Muscle of leg (tissue), 11 donors: ENCODE measurements around the gene KMO. TPM values are rescaled to one million over a fixed set of nuclear protein-coding genes. Genes with fewer than 3 reads are reported as not detected.

Experiments used
- DNase-seq: peaks from one replicate; pipeline ENCODE4 v3.0.0; 2013
- H3K27ac ChIP-seq: one replicate; pipeline ENCODE4 v1.5.1; 2013; ENCODE audit warnings: mild to moderate bottlenecking, low read length, control low read depth
- H3K27me3 ChIP-seq: one replicate; pipeline ENCODE4 v1.6.1; 2013; ENCODE audit warnings: low read length; ENCODE audit not compliant: control insufficient read depth, insufficient read depth
- H3K36me3 ChIP-seq: one replicate; pipeline ENCODE4 v1.6.1; 2013; ENCODE audit warnings: low read length; ENCODE audit not compliant: control insufficient read depth, insufficient read depth
- H3K4me1 ChIP-seq: one replicate; pipeline ENCODE4 v1.6.1; 2013; ENCODE audit warnings: low read length; ENCODE audit not compliant: control insufficient read depth, insufficient read depth
- H3K4me3 ChIP-seq: one replicate; pipeline ENCODE4 v1.5.1; 2013; ENCODE audit warnings: low read length, control low read depth
- H3K9me3 ChIP-seq: replicated peaks from 2 replicates; pipeline ENCODE4 v1.6.1; 2013; ENCODE audit warnings: low read depth, low read length; ENCODE audit not compliant: control insufficient read depth
- WGBS: methylation state at CpG from one replicate; pipeline ENCODE4 v1.1.5; 2013; ENCODE audit warnings: missing lambda C conversion rate; ENCODE audit not compliant: insufficient coverage; 5-methylcytosine and 5-hydroxymethylcytosine counted together
- polyA plus RNA-seq, 8 donors: library from polyadenylated mRNA; unstranded; fragments of 120-200 nt; gene quantifications; one replicate each; pipeline versions ENCODE4 v1.2.1 to v1.2.3, GENCODE V29; 2013; ENCODE audit warnings: inconsistent platforms in 1 of 8, low replicate concordance in 1 of 8; ENCODE audit not compliant: insufficient read length in 8 of 8, insufficient read depth in 1 of 8
- total RNA-seq: library from RNA; stranded (reverse); fragments of 120-200 nt; gene quantifications from one replicate; pipeline ENCODE4 v1.2.4, GENCODE V29; 2013

Gene KMO
- total and polyA plus RNA-seq, 9 donors, result 0.11 to 0.53 (median 0.23) TPM

DNA sequence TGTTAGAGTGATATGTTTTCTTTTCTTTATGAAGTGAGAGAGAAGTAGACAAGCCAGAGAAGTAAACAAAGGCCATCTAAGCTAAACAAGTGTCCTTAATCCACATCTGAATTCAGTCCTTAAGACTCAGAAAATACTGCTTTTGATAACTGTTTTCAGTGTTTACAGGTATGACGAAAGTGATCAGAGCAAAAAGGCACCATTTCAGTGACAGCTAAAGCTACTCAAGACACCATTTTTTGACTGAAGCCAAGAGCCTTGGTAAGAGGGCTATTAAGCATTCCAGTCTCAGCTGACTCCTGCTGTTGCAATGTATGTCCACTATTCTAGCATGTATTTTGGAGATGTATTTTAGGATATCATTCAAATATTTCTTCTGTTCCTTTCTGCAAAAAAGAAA lies 4.1 kb downstream of the KMO start:
- no peaks in the 10 kb centered on the region for H3K36me3 ChIP-seq
- no peaks in the 10 kb centered on the region for H3K9me3 ChIP-seq
- no peak for DNase-seq
- no peak overlapping the region for H3K4me3 ChIP-seq
- H3K27me3 ChIP-seq, result peaks cover 3% of the 10 kb centered on the region
- no peak overlapping the region for H3K27ac ChIP-seq
- WGBS, result no CpG with 5 or more reads among the region's 1 CpG
- H3K4me1 ChIP-seq, result no peaks in the 10 kb centered on the region

DNA sequence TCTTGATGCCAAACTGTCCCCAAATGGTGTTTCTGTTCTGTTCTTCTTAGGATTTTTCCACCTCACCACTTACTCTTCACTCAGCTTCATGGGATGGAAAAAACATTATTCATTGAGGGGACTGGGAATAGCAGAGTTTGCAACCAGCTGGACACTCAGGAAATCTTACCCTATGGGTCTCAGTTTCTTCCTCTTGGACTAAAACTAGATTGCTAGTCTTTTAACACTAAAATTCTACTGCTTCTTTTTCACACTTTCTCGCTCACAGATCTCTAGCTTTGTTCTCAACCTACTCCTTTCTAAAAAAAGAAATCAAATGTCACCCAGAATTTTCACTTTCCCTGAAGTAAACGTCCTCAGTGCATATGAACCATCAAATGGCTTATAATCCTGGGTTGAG lies 4.8 kb downstream of the KMO start:
- H3K27me3 ChIP-seq, result peaks cover 3% of the 10 kb centered on the region
- WGBS, result 78% methylated on average over 1 of the region's 2 CpGs
- no peak overlapping the region for H3K4me3 ChIP-seq
- DNase-seq, result no peak
- no peak overlapping the region for H3K27ac ChIP-seq
- H3K36me3 ChIP-seq, result no peaks in the 10 kb centered on the region
- no peaks in the 10 kb centered on the region for H3K4me1 ChIP-seq
- H3K9me3 ChIP-seq, result no peaks in the 10 kb centered on the region

DNA sequence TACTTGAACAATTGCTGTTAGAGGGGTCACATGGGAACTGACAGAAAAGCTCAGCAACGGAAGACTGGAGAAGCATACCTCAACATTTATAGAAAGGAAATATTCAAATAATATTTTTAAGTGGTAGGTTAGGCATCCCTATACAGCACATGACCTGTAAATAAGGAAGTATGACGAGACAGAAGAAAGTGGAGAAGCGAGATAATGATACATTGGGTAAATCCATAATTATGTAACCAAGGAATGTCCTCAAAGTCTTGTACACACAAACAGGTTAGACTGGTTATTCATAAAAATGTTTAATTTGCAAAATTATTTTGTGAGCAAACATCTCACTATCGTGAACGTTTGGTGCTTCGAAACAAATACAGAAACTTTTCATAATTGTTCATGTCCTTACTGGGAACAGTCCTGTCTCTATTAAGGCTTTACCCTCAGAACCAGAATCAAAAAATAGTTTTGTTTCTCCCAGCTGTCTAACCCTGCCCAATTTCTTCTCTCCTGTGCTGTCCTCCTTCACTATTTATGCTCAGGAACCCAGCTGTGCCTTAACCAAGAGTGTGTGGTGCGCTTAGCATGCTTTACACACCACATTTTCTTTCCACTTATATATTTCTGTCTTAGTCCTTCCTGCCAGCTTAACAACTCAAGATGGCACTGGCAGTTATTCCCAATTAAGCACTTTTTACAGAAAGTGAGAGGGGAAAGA lies 10.2 kb downstream of the KMO start:
- no peak for DNase-seq
- H3K36me3 ChIP-seq, result no peaks in the 10 kb centered on the region
- H3K4me1 ChIP-seq, result no peaks in the 10 kb centered on the region
- H3K27me3 ChIP-seq, result no peaks in the 10 kb centered on the region
- H3K9me3 ChIP-seq, result no peaks in the 10 kb centered on the region
- WGBS, result 90% methylated on average over 4 of the region's 7 CpGs
- H3K4me3 ChIP-seq, result no peak overlapping the region
- H3K27ac ChIP-seq, result no peak overlapping the region

DNA sequence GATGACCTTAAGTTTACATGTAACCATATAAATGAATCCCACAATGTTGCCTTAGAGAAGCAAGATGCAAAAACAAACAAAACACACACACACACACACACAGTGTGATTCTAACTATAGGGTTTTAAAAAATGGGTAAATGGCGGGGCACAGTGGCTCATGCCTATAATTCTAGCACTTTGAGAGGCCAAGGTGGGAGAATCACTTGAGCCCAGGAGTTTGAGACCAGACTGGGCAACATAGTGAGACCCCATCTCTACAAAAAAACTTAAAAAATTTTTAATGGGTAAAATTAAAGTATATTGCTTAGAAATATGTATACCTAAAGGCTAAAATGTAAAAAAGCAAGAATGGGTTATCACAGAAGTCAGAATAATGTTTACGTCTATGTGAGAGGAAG lies 15.8 kb downstream of the KMO start:
- no peaks in the 10 kb centered on the region for H3K36me3 ChIP-seq

DNA sequence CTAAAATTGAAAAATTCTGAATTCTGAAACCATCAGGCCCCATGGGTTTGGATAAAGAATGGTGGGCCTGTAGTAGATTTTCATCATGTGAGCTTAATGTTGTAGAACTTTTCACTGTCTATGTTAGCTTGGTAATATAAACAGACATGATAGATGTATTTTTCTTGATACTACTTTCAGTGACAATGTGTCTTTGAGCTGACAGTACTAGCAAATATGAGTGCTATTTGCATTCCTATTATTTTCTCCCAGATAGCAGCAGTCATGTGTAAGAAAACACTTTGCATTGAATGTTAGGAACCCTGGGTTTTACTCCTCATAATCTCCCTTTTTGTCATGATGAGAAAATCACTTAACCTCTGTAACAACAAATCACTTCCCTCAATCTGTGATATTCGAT lies 18.1 kb downstream of the KMO start:
- Histone ChIP-seq H3K4me3 (no peak overlapping the region), H3K27me3 (no peaks in the 10 kb centered on the region), H3K9me3 (no peaks in the 10 kb centered on the region), H3K36me3 (no peaks in the 10 kb centered on the region), H3K4me1 (no peaks in the 10 kb centered on the region), H3K27ac (no peak overlapping the region)
- DNase-seq, result no peak
- WGBS, result no CpG with 5 or more reads among the region's 1 CpG

More for the DNA sequence above, 15.8 kb downstream of the KMO start:
- H3K27ac ChIP-seq, result no peak overlapping the region
- H3K27me3 ChIP-seq, result no peaks in the 10 kb centered on the region
- H3K9me3 ChIP-seq, result no peaks in the 10 kb centered on the region
- no peak for DNase-seq
- 100% methylated on average over 1 of the region's 2 CpGs for WGBS
- H3K4me3 ChIP-seq, result no peak overlapping the region
- no peaks in the 10 kb centered on the region for H3K4me1 ChIP-seq

DNA sequence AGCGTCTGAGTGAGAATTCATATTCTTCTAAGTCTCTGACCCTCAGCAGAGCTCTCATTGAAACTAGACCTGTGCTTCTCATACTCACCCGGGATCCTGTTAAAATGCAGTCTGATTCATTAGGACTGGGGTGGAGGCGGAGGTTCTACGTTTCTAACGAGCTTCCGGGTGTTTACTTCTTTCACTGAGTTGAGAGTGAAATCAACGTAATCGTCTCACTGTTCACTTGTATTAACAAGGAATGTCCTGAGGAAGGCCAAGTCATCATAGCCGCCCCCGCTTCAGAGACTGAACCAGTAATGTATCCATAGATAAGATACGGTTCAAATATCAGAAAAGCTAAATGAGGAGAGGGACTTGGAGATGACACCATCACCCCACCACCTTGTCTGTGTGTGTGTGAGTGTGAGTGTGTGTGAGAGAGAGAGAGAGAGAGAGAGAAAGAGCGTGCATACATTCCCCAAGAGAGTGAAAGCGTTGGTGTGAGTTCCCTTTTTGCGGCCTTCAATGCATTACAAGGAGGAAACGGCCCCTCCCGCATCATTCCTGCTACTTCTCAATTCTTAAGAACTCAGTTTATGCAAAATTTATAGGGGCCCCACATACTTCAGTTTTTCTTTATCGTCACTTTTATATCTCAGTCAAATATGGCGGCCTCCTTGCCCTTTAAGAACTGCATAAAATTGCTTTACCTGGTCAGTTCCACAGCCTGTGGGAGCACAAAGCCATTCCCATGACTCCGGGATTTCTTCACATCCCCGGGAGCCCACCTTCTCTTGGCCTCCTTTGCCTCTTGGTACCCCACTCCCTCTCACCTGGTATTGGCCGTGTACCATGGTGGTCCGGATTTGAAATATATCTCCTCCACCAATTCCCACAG lies 19.8 kb downstream of the KMO start:
- no peaks in the 10 kb centered on the region for H3K9me3 ChIP-seq
- no peak overlapping the region for H3K4me3 ChIP-seq
- 89% methylated on average over 7 of the region's 22 CpGs for WGBS
- H3K36me3 ChIP-seq, result no peaks in the 10 kb centered on the region
- peak overlapping the region; percentile 13 for H3K27ac ChIP-seq
- H3K27me3 ChIP-seq, result no peaks in the 10 kb centered on the region
- peak; percentile 54 for DNase-seq
- no peaks in the 10 kb centered on the region for H3K4me1 ChIP-seq

DNA sequence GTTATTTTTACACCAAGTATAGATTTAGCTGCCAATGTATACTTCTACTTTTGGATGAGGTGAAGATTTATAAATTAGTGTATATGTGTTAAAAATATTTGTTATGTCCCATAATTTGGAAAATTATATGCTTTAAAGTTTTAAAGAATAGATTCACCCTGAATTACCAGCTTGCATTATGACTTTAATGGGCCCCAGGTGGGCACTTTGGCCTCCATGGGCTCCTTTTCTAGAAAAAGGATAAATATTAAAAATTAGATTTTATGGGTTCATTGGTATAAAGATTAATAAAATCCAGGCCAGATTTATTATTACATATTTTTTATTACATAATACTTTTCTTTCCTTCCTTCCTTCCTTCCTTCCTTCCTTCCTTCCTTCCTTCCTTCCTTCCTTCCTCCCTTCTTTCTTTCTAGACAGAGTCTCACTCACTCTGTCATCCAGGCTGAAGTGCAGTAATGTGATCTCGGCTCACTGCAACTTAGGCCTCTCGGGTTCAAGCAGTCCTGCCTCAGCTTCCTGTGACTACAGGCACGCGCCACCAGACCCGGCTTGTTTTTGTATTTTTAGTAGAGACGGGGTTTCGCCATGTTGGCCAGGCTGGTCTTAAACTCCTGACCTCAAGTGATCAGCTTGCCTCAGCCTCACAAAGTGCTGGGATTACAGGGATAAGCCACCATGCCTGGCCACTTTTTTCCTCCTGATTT lies 21.9 kb downstream of the KMO start:
- H3K36me3 ChIP-seq, result no peaks in the 10 kb centered on the region

DNA sequence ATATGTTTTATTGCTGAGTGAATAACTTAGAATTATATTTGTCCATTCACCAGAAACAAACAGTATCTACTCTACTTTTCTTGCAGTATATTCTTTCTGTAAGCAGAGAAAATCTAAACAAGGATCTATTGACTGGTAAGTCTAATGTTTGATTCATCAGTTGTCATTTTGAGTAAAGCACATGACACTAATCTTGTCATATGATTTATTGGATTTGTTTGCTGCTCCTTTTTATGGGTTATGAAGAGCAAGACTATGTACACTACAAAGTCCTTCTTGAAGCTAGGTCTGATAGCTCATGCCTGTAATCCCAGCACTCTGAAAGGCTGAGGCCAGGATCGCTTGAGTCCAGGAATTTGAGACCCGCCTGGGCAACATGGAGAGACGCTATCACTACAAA lies 23.3 kb downstream of the KMO start:
- Histone ChIP-seq H3K4me3 (no peak overlapping the region), H3K27me3 (no peaks in the 10 kb centered on the region), H3K27ac (no peak overlapping the region), H3K36me3 (no peaks in the 10 kb centered on the region), H3K9me3 (no peaks in the 10 kb centered on the region), H3K4me1 (no peaks in the 10 kb centered on the region)
- DNase-seq, result no peak
- WGBS, result no CpG with 5 or more reads among the region's 3 CpGs

More for the DNA sequence above, 21.9 kb downstream of the KMO start:
- 49% methylated on average over 3 of the region's 7 CpGs for WGBS
- Histone ChIP-seq H3K27me3 (no peaks in the 10 kb centered on the region), H3K27ac (no peak overlapping the region), H3K4me3 (no peak overlapping the region), H3K9me3 (no peaks in the 10 kb centered on the region), H3K4me1 (no peaks in the 10 kb centered on the region)
- no peak for DNase-seq

DNA sequence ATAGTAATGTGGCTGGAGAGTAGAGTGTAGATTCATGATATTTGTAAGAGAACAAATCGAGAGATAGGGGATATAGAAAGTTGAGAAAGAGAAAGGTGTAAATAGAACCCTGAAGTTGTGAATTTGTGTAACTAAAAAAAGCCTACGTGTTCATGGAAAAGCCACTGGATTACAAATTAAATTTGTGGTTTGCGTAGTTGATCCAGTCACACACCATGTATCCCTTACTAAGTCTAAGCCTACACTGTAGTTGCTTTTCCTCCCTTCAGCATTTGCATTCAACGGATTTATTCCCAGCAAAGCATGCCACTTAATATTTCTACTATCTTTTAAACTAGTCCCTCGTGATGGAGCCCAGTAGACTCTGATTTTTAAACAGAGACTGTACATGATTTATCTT lies 24.9 kb downstream of the KMO start:
- H3K4me1 ChIP-seq, result no peaks in the 10 kb centered on the region
- no peaks in the 10 kb centered on the region for H3K27me3 ChIP-seq
- no peak overlapping the region for H3K27ac ChIP-seq
- WGBS, result 57% methylated on average over 1 of the region's 5 CpGs
- H3K36me3 ChIP-seq, result no peaks in the 10 kb centered on the region
- H3K9me3 ChIP-seq, result no peaks in the 10 kb centered on the region
- DNase-seq, result no peak
- no peak overlapping the region for H3K4me3 ChIP-seq

DNA sequence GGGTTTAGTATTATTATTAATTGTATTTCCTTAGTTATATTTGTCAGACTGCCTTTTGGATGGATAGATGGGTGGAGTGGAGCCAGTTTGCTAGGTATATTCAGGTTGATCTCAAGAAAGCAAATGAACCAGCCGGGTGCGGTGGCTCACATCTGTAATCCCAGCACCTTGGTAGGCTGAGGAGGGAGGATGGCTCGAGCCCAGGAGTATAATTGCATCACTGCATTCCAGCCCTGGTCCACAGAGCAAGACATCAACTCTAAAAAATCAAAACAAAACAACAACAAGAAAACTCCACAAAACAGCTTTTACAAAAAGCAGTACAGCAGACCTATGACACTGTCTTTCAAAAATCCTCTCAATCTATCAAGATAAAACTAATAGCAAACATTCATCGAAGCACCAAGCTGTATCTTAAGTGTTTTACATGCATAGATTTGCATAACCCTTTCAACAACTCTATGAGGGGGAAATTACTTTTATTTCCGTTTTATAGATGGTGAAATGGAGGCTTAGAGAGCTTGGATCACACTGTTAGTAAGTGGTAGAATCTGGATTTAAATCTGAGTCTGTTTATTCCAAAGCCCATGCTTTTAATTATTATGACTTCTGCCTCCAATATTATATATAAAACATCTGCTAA lies 25.5 kb downstream of the KMO start:
- H3K27me3 ChIP-seq, result no peaks in the 10 kb centered on the region
- H3K4me1 ChIP-seq, result no peaks in the 10 kb centered on the region
- no peak overlapping the region for H3K4me3 ChIP-seq
- no peaks in the 10 kb centered on the region for H3K36me3 ChIP-seq
- no peak for DNase-seq
- H3K9me3 ChIP-seq, result no peaks in the 10 kb centered on the region
- 100% methylated on average over 1 of the region's 5 CpGs for WGBS
- no peak overlapping the region for H3K27ac ChIP-seq
